Measurements from ENCODE around the gene SPPL2C. TPM values are rescaled to one million over a fixed set of nuclear protein-coding genes. Genes with fewer than 3 reads are reported as not detected.

Gene SPPL2C
- total and polyA plus RNA-seq, 2 of the 8 experiments (the other 6 are each of a cell fraction or from before 2014, with no cell fraction given): not detected

GRCh38 chr17:45837187-45837586 lies 7.5 kb upstream of the SPPL2C start:
- H3K18ac ChIP-seq (ENCODE audit: extremely low read depth, low read length): no peak overlapping the region; the same call in 1 of the 2 replicates
- 72% methylated on average over 10 of the region's 10 CpGs; no CpG with 5 or more reads in 1 of the 2 experiments for WGBS, 2 experiments (ENCODE audit: extremely low coverage in 1 of 2, insufficient coverage in 1 of 2, insufficient read length in 1 of 2, insufficient replicate concordance in 2 of 2, low coverage in 1 of 2, low lambda C conversion rate in 2 of 2, missing lambda C conversion rate in 1 of 2)
- TF ChIP-seq ATF2 (IDR thresholded peaks at IDR 0.05; ENCODE audit: low read length): no peak
- no peak for TF ChIP-seq FOSL1 (IDR thresholded peaks at IDR 0.05; ENCODE audit: insufficient read depth, low read depth, low read length)
- no peak for TF ChIP-seq CHD2 (IDR thresholded peaks at IDR 0.05; ENCODE audit: low read length)
- no peak for TF ChIP-seq HDAC2 (IDR thresholded peaks at IDR 0.05; ENCODE audit: borderline replicate concordance in 1 of 2, low read depth in 2 of 2, low read length in 2 of 2)
- no peak for TF ChIP-seq ATF3 (IDR thresholded peaks at IDR 0.05; ENCODE audit: insufficient read depth, low read depth, low read length)
- TF ChIP-seq NRF1 (IDR thresholded peaks at IDR 0.05; ENCODE audit: low read depth, low read length): no peak
- no peak for TF ChIP-seq JUN (IDR thresholded peaks at IDR 0.05; ENCODE audit: low read depth, low read length)
- TF ChIP-seq USF2 (IDR thresholded peaks at IDR 0.05; ENCODE audit: low read length): no peak
- no peak for TF ChIP-seq GTF2F1 (IDR thresholded peaks at IDR 0.05; ENCODE audit: borderline replicate concordance, low read depth, low read length)
- no peak for TF ChIP-seq EZH2 (IDR thresholded peaks at IDR 0.05; ENCODE audit: low read depth, low read length, severe bottlenecking)

More at GRCh38 chr17:45837187-45837586, 7.5 kb upstream of the SPPL2C start:
- POLR2A ChIA-PET (ENCODE audit: partially characterized antibody): interaction anchor here (1.0 to 1.4 kb wide), 2 partner anchors 14 to 191 kb away, joined by 3 to 4 read pairs; no protein-coding TSS in a partner anchor
- FAIRE-seq (no peak), DNase-seq (ENCODE audit: low read depth in 1 of 2, low spot score in 2 of 2) (no peak)
- no peaks in the 10 kb centered on the region for H3K23me2 ChIP-seq (ENCODE audit: low read depth, low read length)
- no peak overlapping the region for H2AFZ ChIP-seq (ENCODE audit: low read length)
- no peak overlapping the region for H3K4me2 ChIP-seq (ENCODE audit: insufficient read depth in 1 of 2, low read depth in 2 of 2, low read length in 2 of 2)
- H2BK15ac ChIP-seq (ENCODE audit: low read length): no peak overlapping the region
- no peak overlapping the region for H2BK12ac ChIP-seq (ENCODE audit: low read depth, low read length)
- peaks cover 0 to 2% of the 10 kb centered on the region in 2 experiments for H4K20me1 ChIP-seq (replicated peaks in 1 of 2; ENCODE audit: control insufficient read depth in 1 of 2, insufficient read depth in 2 of 2, low read length in 2 of 2)
- H3K4me1 ChIP-seq (replicated peaks in 1 of 4; ENCODE audit: control insufficient read depth in 3 of 4, insufficient read depth in 4 of 4, low read length in 3 of 4): peaks cover 0 to 2% (median 2%) of the 10 kb centered on the region in 4 experiments; a peak in 2 of 7 replicates
- H3K23ac ChIP-seq (ENCODE audit: insufficient read length): no peak overlapping the region
- H3K4ac ChIP-seq (replicated peaks; ENCODE audit: insufficient read length, low read depth, low read length): no peak overlapping the region
- no peaks in the 10 kb centered on the region for H3K79me2 ChIP-seq (ENCODE audit: control insufficient read depth in 1 of 2, insufficient read depth in 2 of 2, low read length in 2 of 2)
- H3K27ac ChIP-seq (ENCODE audit: low read depth, low read length): no peak overlapping the region
- CTCF ChIA-PET (ENCODE audit: partially characterized antibody): interaction anchor here (1.0 to 11.9 kb wide), 14 partner anchors 10 to 196 kb away, joined by 3 to 137 read pairs (median 5); no protein-coding TSS in a partner anchor
- no peak overlapping the region for H3K4me3 ChIP-seq (ENCODE audit: extremely low read depth in 1 of 4, insufficient read depth in 2 of 4, low read depth in 3 of 4, low read length in 4 of 4)
- H2BK120ac ChIP-seq (replicated peaks; ENCODE audit: low read depth, low read length): no peak overlapping the region
- H3K9me3 ChIP-seq (ENCODE audit: insufficient read depth in 2 of 2, low read depth in 1 of 2, low read length in 1 of 2): no peaks in the 10 kb centered on the region
- no peak overlapping the region for H4K5ac ChIP-seq (ENCODE audit: insufficient read length, low read depth, low read length)
- no peak overlapping the region for H2AK5ac ChIP-seq (ENCODE audit: low read depth, low read length)
- H3K56ac ChIP-seq (replicated peaks; ENCODE audit: insufficient read length, low read depth, low read length): no peak overlapping the region
- H2BK5ac ChIP-seq (ENCODE audit: low read depth, low read length): no peak overlapping the region
- H3K36me3 ChIP-seq (ENCODE audit: control insufficient read depth in 2 of 4, insufficient read depth in 4 of 4, low read length in 3 of 4): no peaks in the 10 kb centered on the region
- no peak overlapping the region for H4K91ac ChIP-seq (replicated peaks; ENCODE audit: insufficient read length, low read length)
- no peaks in the 10 kb centered on the region for H3K79me1 ChIP-seq (ENCODE audit: low read depth, low read length)
- no peak overlapping the region for H3K9ac ChIP-seq (replicated peaks in 1 of 4; ENCODE audit: extremely low read depth in 1 of 4, low read depth in 3 of 4, low read length in 3 of 4)
- no peak overlapping the region for H4K8ac ChIP-seq (ENCODE audit: extremely low read depth, insufficient read depth, low read length)
- H3K14ac ChIP-seq (ENCODE audit: insufficient read length): no peak overlapping the region
- no peak overlapping the region for H2BK20ac ChIP-seq (ENCODE audit: low read length)
- no peaks in the 10 kb centered on the region for H3K27me3 ChIP-seq (replicated peaks in 1 of 4; ENCODE audit: control insufficient read depth in 3 of 4, extremely low read depth in 1 of 4, insufficient read depth in 3 of 4, low read length in 3 of 4)

Measured in H1 (cell line).